Keratinocyte (primary cell): ENCODE measurements around the gene GRM4. TPM values are rescaled to one million over a fixed set of nuclear protein-coding genes. Genes with fewer than 3 reads are reported as not detected.

ENCODE experiments used
- DNase-seq: peaks from one replicate; pipeline ENCODE4 v3.0.0-alpha.2; 2011; ENCODE audit warnings: low read depth, missing footprints, low spot score
- FAIRE-seq: peaks from 2 replicates; lab custom pipeline; 2011; peaks lifted over from hg19 to GRCh38; lab: Jason Lieb, UNC
- H2AFZ ChIP-seq: 2 replicates; pipeline ENCODE4 v1.6.0; 2012; ENCODE audit warnings: low read length, control low read depth, inconsistent platforms; ENCODE audit not compliant: control insufficient read depth
- H3K27ac ChIP-seq: 2 replicates; pipeline ENCODE4 v1.5.1; 2011; ENCODE audit warnings: low read length; ENCODE audit not compliant: control insufficient read depth, insufficient read depth
- H3K27me3 ChIP-seq: 3 replicates; pipeline ENCODE4 v1.6.0; 2011; ENCODE audit warnings: low read length; ENCODE audit not compliant: control insufficient read depth, insufficient read depth; ENCODE audit errors: extremely low read depth
- H3K36me3 ChIP-seq, 2 experiments: 2 replicates in 1 of 2; 3 replicates in 1 of 2; pipeline ENCODE4 v1.5.1; 2011; ENCODE audit warnings: low read length in 2 of 2, mild to moderate bottlenecking in 1 of 2; ENCODE audit not compliant: control insufficient read depth in 2 of 2, insufficient read depth in 2 of 2; ENCODE audit errors: extremely low read depth in 1 of 2
- H3K4me1 ChIP-seq: 3 replicates; pipeline ENCODE4 v1.5.1; 2011; ENCODE audit warnings: low read length; ENCODE audit not compliant: control insufficient read depth, insufficient read depth; ENCODE audit errors: extremely low read depth
- H3K4me2 ChIP-seq: 3 replicates; pipeline ENCODE4 v1.6.0; 2011; ENCODE audit warnings: low read depth, low read length; ENCODE audit not compliant: control insufficient read depth, insufficient read depth; ENCODE audit errors: extremely low read depth
- H3K4me3 ChIP-seq, 3 experiments: fragments of 200-600 bp in 1 of 3; sonication (generic) in 1 of 3; 2 replicates in 2 of 3; 3 replicates in 1 of 3; pipeline ENCODE4 v1.5.1; 2011 to 2016; ENCODE audit warnings: low read length in 3 of 3, mild to moderate bottlenecking in 3 of 3, control low read depth in 2 of 3, inconsistent platforms in 1 of 3, low read depth in 1 of 3, mixed read lengths in 1 of 3, mixed run types in 1 of 3, moderate library complexity in 1 of 3; ENCODE audit not compliant: control insufficient read depth in 2 of 3, insufficient read depth in 2 of 3; ENCODE audit errors: extremely low read depth in 1 of 3
- H3K79me2 ChIP-seq: 2 replicates; pipeline ENCODE4 v1.6.0; 2012; ENCODE audit warnings: low read length; ENCODE audit not compliant: control insufficient read depth, insufficient read depth
- H3K9ac ChIP-seq: 3 replicates; pipeline ENCODE4 v1.6.0; 2011; ENCODE audit warnings: low read length; ENCODE audit not compliant: control insufficient read depth, insufficient read depth; ENCODE audit errors: extremely low read depth
- H3K9me1 ChIP-seq: 3 replicates; pipeline ENCODE4 v1.6.0; 2011; ENCODE audit warnings: low read length; ENCODE audit not compliant: control insufficient read depth, insufficient read depth; ENCODE audit errors: extremely low read depth
- H3K9me3 ChIP-seq: 2 replicates; pipeline ENCODE4 v1.5.1; 2012; ENCODE audit warnings: low read depth, low read length; ENCODE audit not compliant: control insufficient read depth
- H4K20me1 ChIP-seq: 3 replicates; pipeline ENCODE4 v1.6.0; 2011; ENCODE audit warnings: low read length; ENCODE audit not compliant: control insufficient read depth, insufficient read depth; ENCODE audit errors: extremely low read depth
- CTCF ChIP-seq, 3 experiments: IDR thresholded peaks in 1 of 3; conservative IDR thresholded peaks in 1 of 3; optimal IDR thresholded peaks in 1 of 3; 2 replicates in 2 of 3; 3 replicates in 1 of 3; pipeline versions ENCODE3 to v1.5.1; 2011; ENCODE audit warnings: low read length in 3 of 3, mild to moderate bottlenecking in 3 of 3, moderate library complexity in 2 of 3, control low read depth in 1 of 3, inconsistent platforms in 1 of 3; ENCODE audit not compliant: insufficient read depth in 2 of 3; ENCODE audit errors: extremely low read depth in 1 of 3
- EZH2 ChIP-seq: IDR thresholded peaks from one replicate; pipeline ENCODE4 v1.6.1; 2012; ENCODE audit warnings: inconsistent platforms, mild to moderate bottlenecking, low read length, moderate library complexity
- dilution Hi-C: fragments of 300-500 bp; cut with MboI; formaldehyde crosslinking; loops from one replicate; pipeline ENCODE4 v1.7.0; 2020; ENCODE audit warnings: low sequenced_read_pairs; ENCODE audit not compliant: extremely low pct_ligation_motif_present
- polyA plus RNA-seq, 5 experiments: library from polyadenylated mRNA; depleted of rRNA in 3 of 5; stranded (reverse) in 3 of 5; stranded (forward) in 1 of 5; unstranded in 1 of 5; fragments of >200 nt; gene quantifications; 1 replicate in 1 of 5; 2 replicates in 3 of 5; 3 replicates in 1 of 5; pipeline versions ENCODE4 v1.2.1 to v1.2.3, GENCODE V29; 2011 to 2012; ENCODE audit warnings: missing spikeins in 2 of 5, low read depth in 1 of 5, low replicate concordance in 1 of 5

Gene GRM4
- polyA plus RNA-seq, 1 donor (not counting 4 experiments of a cell fraction or from before 2014, with no cell fraction given): not detected

GRCh38 chr6:34090529-34090928, 55.4 kb downstream of the GRM4 start:
- dilution Hi-C loops: no loop called here
- H3K4me3 ChIP-seq: no peak overlapping the region
- H2AFZ ChIP-seq: no peak overlapping the region
- H3K27me3 ChIP-seq: peaks cover 33% of the 10 kb centered on the region
- no peak overlapping the region for H3K4me2 ChIP-seq
- H3K4me1 ChIP-seq: no peaks in the 10 kb centered on the region
- no peaks in the 10 kb centered on the region for H3K9me3 ChIP-seq
- TF ChIP-seq CTCF (optimal IDR thresholded peaks at IDR 0.05 in 1 of 3, IDR thresholded peaks at IDR 0.05 in 1 of 3, conservative IDR thresholded peaks at IDR 0.05 in 1 of 3; ENCODE audit: extremely low read depth in 1 of 3, insufficient read depth in 2 of 3, low read length in 3 of 3): no peak
- TF ChIP-seq EZH2: no peak
- no peaks in the 10 kb centered on the region for H3K9me1 ChIP-seq
- H3K27ac ChIP-seq: no peak overlapping the region
- no peaks in the 10 kb centered on the region for H3K79me2 ChIP-seq
- H4K20me1 ChIP-seq: no peaks in the 10 kb centered on the region
- H3K36me3 ChIP-seq: no peaks in the 10 kb centered on the region
- FAIRE-seq (no peak), DNase-seq (no peak)
- no peak overlapping the region for H3K9ac ChIP-seq

- no peaks in the 10 kb centered on the region for H3K36me3 ChIP-seq
- no peak for DNase-seq
- TF ChIP-seq EZH2 (no peak), CTCF (optimal IDR thresholded peaks at IDR 0.05 in 1 of 3, IDR thresholded peaks at IDR 0.05 in 1 of 3, conservative IDR thresholded peaks at IDR 0.05 in 1 of 3; ENCODE audit: extremely low read depth in 1 of 3, insufficient read depth in 2 of 3, low read length in 3 of 3) (no peak)
- H3K4me1 ChIP-seq: no peaks in the 10 kb centered on the region
- H3K9me1 ChIP-seq: no peaks in the 10 kb centered on the region
- H3K27ac ChIP-seq: no peak overlapping the region
- FAIRE-seq: no peak
- H3K9me3 ChIP-seq: no peaks in the 10 kb centered on the region
- H3K79me2 ChIP-seq: no peaks in the 10 kb centered on the region
- H3K27me3 ChIP-seq: peaks cover 4% of the 10 kb centered on the region
- H3K9ac ChIP-seq: no peak overlapping the region
- peaks cover 2% of the 10 kb centered on the region for H4K20me1 ChIP-seq
- H2AFZ ChIP-seq: no peak overlapping the region
- H3K4me3 ChIP-seq: no peak overlapping the region
- dilution Hi-C loops: no loop called here
- H3K4me2 ChIP-seq: no peak overlapping the region
These were observed 59.3 kb downstream of the GRM4 start for GRCh38 chr6:34086558-34086957.
